ENCODE measurements around the gene MANSC1.

GRCh38 chr12:12350868-12351463 lies 924 bp upstream of the MANSC1 start:
- TF ChIP-seq CTCF (IDR thresholded peaks at IDR 0.05; ENCODE audit: poor library complexity, severe bottlenecking) (no peak), EZH2 (IDR thresholded peaks at IDR 0.05; ENCODE audit: borderline replicate concordance, insufficient read depth, low read length, poor library complexity, severe bottlenecking) (no peak), EP300 (conservative IDR thresholded peaks at IDR 0.05; ENCODE audit: poor library complexity, severe bottlenecking) (no peak), TAF1 (IDR thresholded peaks at IDR 0.05; ENCODE audit: low read depth) (no peak), POLR2AphosphoS5 (IDR thresholded peaks at IDR 0.05) (no peak), MXI1 (conservative IDR thresholded peaks at IDR 0.05; ENCODE audit: poor library complexity, severe bottlenecking) (no peak)
